K562 (cell line): ENCODE measurements around the gene NR4A2. TPM values are rescaled to one million over a fixed set of nuclear protein-coding genes. Genes with fewer than 3 reads are reported as not detected.

ENCODE experiments used
- ATF3 ChIP-seq, 2 experiments: fragments of 450-650 bp in 1 of 2; sonication (generic) in 1 of 2; formaldehyde crosslinking in 1 of 2; IDR thresholded peaks in 1 of 2; conservative IDR thresholded peaks in 1 of 2; 2 replicates each; pipeline versions ENCODE4 v1.6.1 to v1.8.1; 2016 to 2023; ENCODE audit warnings: mild to moderate bottlenecking in 2 of 2, moderate library complexity in 2 of 2, inconsistent platforms in 1 of 2, missing genetic modification reagents in 1 of 2
- CSDE1 ChIP-seq, 2 experiments: fragments of 450-650 bp; IDR thresholded peaks; 2 replicates each; pipeline ENCODE4 v1.6.1; 2016; ENCODE audit warnings: mild to moderate bottlenecking in 1 of 2
- E4F1 ChIP-seq: fragments of 250-450 bp; sonication (Bioruptor Pico); IDR thresholded peaks from 2 replicates; pipeline ENCODE4 v1.5.0; 2021; ENCODE audit warnings: mild to moderate bottlenecking, borderline replicate concordance
- FOSL1 ChIP-seq: fragments of 200-800 bp; sonication (Bioruptor generic); conservative IDR thresholded peaks from 2 replicates; pipeline ENCODE4 v1.6.1; 2016; ENCODE audit warnings: missing genetic modification characterization, missing compliant biosample characterization
- FUS ChIP-seq: fragments of 200-400 bp; formaldehyde crosslinking; optimal IDR thresholded peaks from 2 replicates; pipeline ENCODE3; 2017; ENCODE audit warnings: low read depth, low read length
- HBP1 ChIP-seq: fragments of 450-650 bp; formaldehyde crosslinking; IDR thresholded peaks from 2 replicates; pipeline ENCODE4 v1.4.0; 2022; ENCODE audit warnings: missing genetic modification characterization
- LCOR ChIP-seq: sonication (generic); formaldehyde crosslinking; IDR thresholded peaks from 2 replicates; pipeline ENCODE4 v1.8.0; 2022; ENCODE audit warnings: mild to moderate bottlenecking, missing genetic modification reagents
- MNT ChIP-seq, 2 experiments: fragments of 450-650 bp; conservative IDR thresholded peaks; 2 replicates each; pipeline ENCODE4 v1.6.1; 2017; ENCODE audit warnings: mild to moderate bottlenecking in 2 of 2, moderate library complexity in 2 of 2
- NCOA1 ChIP-seq: fragments of 450-650 bp; IDR thresholded peaks from 2 replicates; pipeline ENCODE4 v1.6.1; 2016; ENCODE audit warnings: low read depth
- NR1H2 ChIP-seq: sonication (generic); formaldehyde crosslinking; IDR thresholded peaks from 2 replicates; pipeline ENCODE4 v1.4.0; 2020; ENCODE audit warnings: mild to moderate bottlenecking, missing genetic modification reagents
- PCBP1 ChIP-seq: fragments of 200-400 bp; formaldehyde crosslinking; IDR thresholded peaks from 2 replicates; pipeline ENCODE4 v1.6.1; 2018; ENCODE audit warnings: mild to moderate bottlenecking, low read depth, low read length; ENCODE audit not compliant: poor library complexity, severe bottlenecking
- RBBP5 ChIP-seq: fragments of 200-600 bp; sonication (generic); IDR thresholded peaks from 2 replicates; pipeline ENCODE4 v1.6.1; 2012; ENCODE audit warnings: borderline replicate concordance, mild to moderate bottlenecking, low read length, control low read depth, inconsistent platforms; ENCODE audit not compliant: insufficient read depth, poor library complexity, severe bottlenecking
- RBM25 ChIP-seq: fragments of 200-400 bp; formaldehyde crosslinking; IDR thresholded peaks from 2 replicates; pipeline ENCODE4 v1.6.1; 2018; ENCODE audit warnings: low read length, low read depth, moderate library complexity; ENCODE audit not compliant: severe bottlenecking
- RNF2 ChIP-seq: sonication (generic); IDR thresholded peaks from 2 replicates; pipeline ENCODE4 v1.6.1; 2016
- SMARCA4 ChIP-seq: fragments of 450-650 bp; IDR thresholded peaks from 2 replicates; pipeline ENCODE4 v1.6.1; 2016
- SMARCC2 ChIP-seq: fragments of 450-650 bp; IDR thresholded peaks from 2 replicates; pipeline ENCODE4 v1.6.1; 2017; ENCODE audit warnings: antibody characterized with exemption, moderate library complexity, mild to moderate bottlenecking, low read depth
- SUPT5H ChIP-seq: fragments of 450-650 bp; IDR thresholded peaks from 2 replicates; pipeline ENCODE4 v1.6.1; 2016
- U2AF2 ChIP-seq: fragments of 200-400 bp; formaldehyde crosslinking; optimal IDR thresholded peaks from 2 replicates; pipeline ENCODE3; 2017; ENCODE audit warnings: low read depth, mild to moderate bottlenecking, low read length
- ZBTB1 ChIP-seq: sonication (generic); formaldehyde crosslinking; IDR thresholded peaks from 2 replicates; pipeline ENCODE4 v1.8.1; 2023; ENCODE audit warnings: missing genetic modification reagents, low read depth, mild to moderate bottlenecking, borderline replicate concordance
- ZNF140 ChIP-seq: fragments of 250-450 bp; sonication (Bioruptor Pico); IDR thresholded peaks from 2 replicates; pipeline ENCODE4 v1.8.0; 2021; ENCODE audit warnings: moderate library complexity, mild to moderate bottlenecking, inconsistent platforms
- ZNF174 ChIP-seq: fragments of 250-450 bp; sonication (Bioruptor Pico); IDR thresholded peaks from 2 replicates; pipeline ENCODE4 v1.4.0; 2020; ENCODE audit warnings: mild to moderate bottlenecking
- ZNF3 ChIP-seq: fragments of 250-450 bp; sonication (Bioruptor Pico); IDR thresholded peaks from 2 replicates; pipeline ENCODE4 v1.5.0; 2021; ENCODE audit warnings: mild to moderate bottlenecking, moderate library complexity
- ZNF644 ChIP-seq: fragments of 200-800 bp; sonication (Bioruptor generic); IDR thresholded peaks from 2 replicates; pipeline ENCODE4 v1.6.1; 2016; ENCODE audit warnings: low read depth, missing genetic modification characterization, missing compliant biosample characterization
- ZNF696 ChIP-seq: fragments of 250-450 bp; sonication (Bioruptor Pico); conservative IDR thresholded peaks from 2 replicates; pipeline ENCODE4 v1.4.0; 2020; ENCODE audit warnings: mild to moderate bottlenecking, moderate library complexity
- ZNF778 ChIP-seq: fragments of 450-650 bp; formaldehyde crosslinking; IDR thresholded peaks from 2 replicates; pipeline ENCODE4 v1.4.0; 2020; ENCODE audit warnings: mild to moderate bottlenecking, moderate library complexity
- polyA plus RNA-seq, 8 experiments: library from polyadenylated mRNA; depleted of rRNA in 4 of 8; stranded (reverse) in 5 of 8; unstranded in 3 of 8; fragments of >200 nt; fragmentation: Nextera tagmentation in 2 of 8; fragmentation: Illumina TruSeq in 1 of 8; extraction: Ambion mirVana in 2 of 8; extraction: Trizol in 1 of 8; gene quantifications; 2 replicates each; pipeline versions ENCODE4 v1.2.1 to v1.2.3, GENCODE V29; 2011 to 2014; ENCODE audit warnings: inconsistent platforms in 1 of 8, missing spikeins in 1 of 8
- total RNA-seq, 7 experiments: library from RNA; depleted of rRNA in 6 of 7; stranded (reverse); fragments of >200 nt in 6 of 7; fragmentation: Illumina TruSeq in 2 of 7; extraction: Trizol in 2 of 7; gene quantifications; 2 replicates each; pipeline versions ENCODE4 v1.2.1 to v1.2.3, GENCODE V29; 2011 to 2021; ENCODE audit warnings: low replicate concordance in 1 of 7

Gene NR4A2
- total and polyA plus RNA-seq, 9 of the 15 experiments (the other 6 are each of a cell fraction or from before 2014, with no cell fraction given): 0.94 to 5.1 (median 1.3) TPM

- peak in 1 of 2 experiments; percentile 33; a peak in 1 of 4 replicates for TF ChIP-seq MNT (conservative IDR thresholded peaks at IDR 0.05)
- no peak for TF ChIP-seq RBM25
- TF ChIP-seq ATF3 (IDR thresholded peaks at IDR 0.05): peak; percentile 81
- TF ChIP-seq ATF3 (CRISPR knock-in tag; conservative IDR thresholded peaks at IDR 0.05): no peak
- TF ChIP-seq SMARCA4: no peak
- 0 out of 2 replicates have a peak, but pooled peaks have one; percentile 10 for TF ChIP-seq ZNF3 (CRISPR knock-in tag)
- no peak for TF ChIP-seq U2AF2
- no peak for TF ChIP-seq HBP1 (CRISPR knock-in tag)
- TF ChIP-seq ZBTB1 (CRISPR knock-in tag): no peak
- TF ChIP-seq E4F1: no peak
- no peak for TF ChIP-seq LCOR (CRISPR knock-in tag)
- no peak for TF ChIP-seq PCBP1
- no peak for TF ChIP-seq NR1H2 (CRISPR knock-in tag)
- no peak for TF ChIP-seq ZNF644
- no peak for TF ChIP-seq ZNF778
- no peak for TF ChIP-seq FOSL1 (tag)
- TF ChIP-seq ZNF140 (CRISPR knock-in tag): no peak
- no peak for TF ChIP-seq CSDE1 (IDR thresholded peaks at IDR 0.05)
- no peak for TF ChIP-seq FUS
- no peak for TF ChIP-seq SMARCC2
- TF ChIP-seq SUPT5H: no peak
- TF ChIP-seq RBBP5: no peak
- TF ChIP-seq ZNF174: no peak
- no peak for TF ChIP-seq NCOA1
- TF ChIP-seq ZNF696 (CRISPR knock-in tag): no peak
- TF ChIP-seq RNF2: no peak
Observed at GRCh38 chr2:156343940-156344301, 11.4 kb upstream of the NR4A2 start (continued).
